H1 (cell line): ENCODE data around the gene RAPGEF1. TPM values are rescaled to one million over a fixed set of nuclear protein-coding genes. Genes with fewer than 3 reads are reported as not detected.

Experiments used
- CTCF ChIA-PET: fragments of 300-600 bp; sonication (Branson Sonifier 250); formaldehyde crosslinking; loops from one replicate; lab custom pipeline; 2021; ENCODE audit not compliant: partially characterized antibody; lab: Charles Lee
- POLR2A ChIA-PET: fragments of 300-600 bp; sonication (Branson Sonifier 250); formaldehyde crosslinking; loops from one replicate; lab custom pipeline; 2021; ENCODE audit warnings: inconsistent platforms; ENCODE audit not compliant: partially characterized antibody; lab: Charles Lee
- DNase-seq, 2 experiments: peaks; one replicate each; pipeline versions ENCODE4 v3.0.0 to v3.0.0-alpha.2; 2010 to 2022; ENCODE audit warnings: low spot score in 2 of 2, low read depth in 1 of 2, mixed read lengths in 1 of 2
- FAIRE-seq: peaks from 2 replicates; lab custom pipeline; 2011; peaks lifted over from hg19 to GRCh38; lab: Jason Lieb, UNC
- H2AFZ ChIP-seq: 2 replicates; pipeline ENCODE4 v1.8.1; 2012; ENCODE audit warnings: low read length, inconsistent platforms
- H2AK5ac ChIP-seq: 2 replicates; pipeline ENCODE4 v1.6.1; 2013; ENCODE audit warnings: low read depth, low read length
- H2BK120ac ChIP-seq: replicated peaks from 2 replicates; pipeline ENCODE3; 2013; ENCODE audit warnings: low read depth, low read length, inconsistent platforms
- H2BK12ac ChIP-seq: 2 replicates; pipeline ENCODE4 v1.6.1; 2013; ENCODE audit warnings: low read depth, low read length
- H2BK15ac ChIP-seq: 2 replicates; pipeline ENCODE4 v1.6.1; 2013; ENCODE audit warnings: low read length
- H2BK20ac ChIP-seq: 2 replicates; pipeline ENCODE4 v1.6.1; 2013; ENCODE audit warnings: low read length
- H2BK5ac ChIP-seq: 2 replicates; pipeline ENCODE4 v1.6.1; 2013; ENCODE audit warnings: low read depth, low read length
- H3K14ac ChIP-seq: 2 replicates; pipeline ENCODE4 v1.6.1; 2013; ENCODE audit warnings: inconsistent platforms; ENCODE audit not compliant: insufficient read length
- H3K18ac ChIP-seq: 2 replicates; pipeline ENCODE4 v1.6.1; 2013; ENCODE audit warnings: low read length; ENCODE audit errors: extremely low read depth
- H3K23ac ChIP-seq: 2 replicates; pipeline ENCODE4 v1.6.1; 2013; ENCODE audit warnings: inconsistent platforms; ENCODE audit not compliant: insufficient read length
- H3K23me2 ChIP-seq: 2 replicates; pipeline ENCODE4 v1.6.1; 2013; ENCODE audit warnings: low read depth, low read length
- H3K27ac ChIP-seq: 2 replicates; pipeline ENCODE4 v1.6.1; 2011; ENCODE audit warnings: low read depth, low read length, inconsistent platforms
- H3K27me3 ChIP-seq, 4 experiments: replicated peaks in 1 of 4; 1 replicate in 1 of 4; 2 replicates in 3 of 4; pipeline versions ENCODE4 v1.6.1 to v1.8.1; 2011 to 2013; ENCODE audit warnings: low read length in 3 of 4, mild to moderate bottlenecking in 3 of 4, inconsistent platforms in 2 of 4, mixed read lengths in 2 of 4, moderate library complexity in 1 of 4; ENCODE audit not compliant: control insufficient read depth in 3 of 4, insufficient read depth in 3 of 4; ENCODE audit errors: extremely low read depth in 1 of 4
- H3K36me3 ChIP-seq, 4 experiments: 2 replicates each; pipeline versions ENCODE4 v1.6.1 to v1.8.1; 2011 to 2013; ENCODE audit warnings: mild to moderate bottlenecking in 4 of 4, low read length in 3 of 4, moderate library complexity in 2 of 4, control low read depth in 1 of 4, inconsistent platforms in 1 of 4; ENCODE audit not compliant: insufficient read depth in 4 of 4, control insufficient read depth in 2 of 4
- H3K4ac ChIP-seq: replicated peaks from 2 replicates; pipeline ENCODE3; 2013; ENCODE audit warnings: low read length, low read depth, mixed read lengths, inconsistent platforms; ENCODE audit not compliant: insufficient read length
- H3K4me1 ChIP-seq, 4 experiments: replicated peaks in 1 of 4; 1 replicate in 1 of 4; 2 replicates in 3 of 4; pipeline versions ENCODE4 v1.6.1 to v1.8.1; 2011 to 2013; ENCODE audit warnings: low read length in 3 of 4, inconsistent platforms in 2 of 4, mixed read lengths in 1 of 4; ENCODE audit not compliant: insufficient read depth in 4 of 4, control insufficient read depth in 3 of 4
- H3K4me2 ChIP-seq, 2 experiments: 2 replicates each; pipeline versions ENCODE4 v1.6.1 to v1.8.1; 2011 to 2013; ENCODE audit warnings: low read depth in 2 of 2, low read length in 2 of 2, control low read depth in 1 of 2, inconsistent platforms in 1 of 2, mild to moderate bottlenecking in 1 of 2; ENCODE audit not compliant: insufficient read depth in 1 of 2
- H3K4me3 ChIP-seq, 4 experiments: fragments of 200-600, 300-600 bp in 1 of 4; sonication (generic), shearing (Covaris generic), sonication (Bioruptor Twin) in 1 of 4; 2 replicates each; pipeline versions ENCODE4 v1.5.1 to v1.8.1; 2011 to 2016; ENCODE audit warnings: low read length in 4 of 4, low read depth in 3 of 4, control low read depth in 2 of 4, inconsistent platforms in 2 of 4, mild to moderate bottlenecking in 2 of 4, mixed read lengths in 1 of 4, moderate library complexity in 1 of 4; ENCODE audit not compliant: insufficient read depth in 2 of 4; ENCODE audit errors: extremely low read depth in 1 of 4
- H3K56ac ChIP-seq: replicated peaks from 2 replicates; pipeline ENCODE3; 2013; ENCODE audit warnings: low read depth, mild to moderate bottlenecking, mixed read lengths, low read length, inconsistent platforms; ENCODE audit not compliant: insufficient read length
- H3K79me1 ChIP-seq: 2 replicates; pipeline ENCODE4 v1.6.1; 2013; ENCODE audit warnings: low read depth, low read length, control low read depth
- H3K79me2 ChIP-seq, 2 experiments: 2 replicates each; pipeline versions ENCODE4 v1.6.1 to v1.8.1; 2012 to 2013; ENCODE audit warnings: low read length in 2 of 2, mild to moderate bottlenecking in 2 of 2, inconsistent platforms in 1 of 2; ENCODE audit not compliant: insufficient read depth in 2 of 2, control insufficient read depth in 1 of 2
- H3K9ac ChIP-seq, 4 experiments: replicated peaks in 1 of 4; 1 replicate in 1 of 4; 2 replicates in 3 of 4; pipeline versions ENCODE4 v1.6.1 to v1.8.1; 2011 to 2013; ENCODE audit warnings: low read depth in 3 of 4, low read length in 3 of 4, control low read depth in 2 of 4, mild to moderate bottlenecking in 2 of 4, moderate library complexity in 2 of 4, inconsistent platforms in 1 of 4; ENCODE audit errors: extremely low read depth in 1 of 4
- H3K9me3 ChIP-seq, 2 experiments: 2 replicates each; pipeline versions ENCODE4 v1.6.1 to v1.8.1; 2012 to 2013; ENCODE audit warnings: mild to moderate bottlenecking in 2 of 2, moderate library complexity in 2 of 2, control low read depth in 1 of 2, inconsistent platforms in 1 of 2, low read depth in 1 of 2, low read length in 1 of 2, mixed read lengths in 1 of 2; ENCODE audit not compliant: insufficient read depth in 2 of 2
- H4K20me1 ChIP-seq, 2 experiments: replicated peaks in 1 of 2; 2 replicates each; pipeline versions ENCODE3 to v1.8.1; 2011 to 2013; ENCODE audit warnings: inconsistent platforms in 2 of 2, low read length in 2 of 2, mild to moderate bottlenecking in 1 of 2; ENCODE audit not compliant: insufficient read depth in 2 of 2, control insufficient read depth in 1 of 2
- H4K5ac ChIP-seq: 2 replicates; pipeline ENCODE4 v1.6.1; 2013; ENCODE audit warnings: low read length, low read depth, mixed read lengths, inconsistent platforms; ENCODE audit not compliant: insufficient read length
- H4K8ac ChIP-seq: 2 replicates; pipeline ENCODE4 v1.8.0; 2013; ENCODE audit warnings: mild to moderate bottlenecking, moderate library complexity, low read length, inconsistent platforms; ENCODE audit not compliant: insufficient read depth; ENCODE audit errors: extremely low read depth
- H4K91ac ChIP-seq: replicated peaks from 2 replicates; pipeline ENCODE3; 2013; ENCODE audit warnings: low read length, mixed read lengths, inconsistent platforms; ENCODE audit not compliant: insufficient read length
- BCL11A ChIP-seq, 2 experiments: IDR thresholded peaks; one replicate each; pipeline ENCODE4 v1.6.1; 2011; ENCODE audit warnings: low read depth in 2 of 2, low read length in 2 of 2, mild to moderate bottlenecking in 2 of 2
- BRCA1 ChIP-seq: IDR thresholded peaks from 2 replicates; pipeline ENCODE4 v1.6.1; 2012; ENCODE audit warnings: low read depth, low read length, improper control_type of control experiment
- CBX8 ChIP-seq: fragments of 300-800, 300-1000 bp; sonication (generic); IDR thresholded peaks from 2 replicates; pipeline ENCODE4 v1.7.1; 2016; ENCODE audit warnings: low read depth, low read length, borderline replicate concordance
- CHD2 ChIP-seq: IDR thresholded peaks from 2 replicates; pipeline ENCODE4 v1.6.1; 2012; ENCODE audit warnings: low read length, improper control_type of control experiment
- MAFK ChIP-seq: IDR thresholded peaks from 2 replicates; pipeline ENCODE4 v1.6.1; 2012; ENCODE audit warnings: low read depth, mild to moderate bottlenecking, improper control_type of control experiment, low read length
- NANOG ChIP-seq: IDR thresholded peaks from 2 replicates; pipeline ENCODE4 v1.6.1; 2011; ENCODE audit warnings: low read length, low read depth, mild to moderate bottlenecking, inconsistent platforms; ENCODE audit not compliant: insufficient read depth, poor library complexity, severe bottlenecking
- SIRT6 ChIP-seq: IDR thresholded peaks from one replicate; pipeline ENCODE4 v1.7.1; 2012; ENCODE audit warnings: low read length, inconsistent platforms
- SP2 ChIP-seq: IDR thresholded peaks from 2 replicates; pipeline ENCODE4 v1.6.1; 2012; ENCODE audit warnings: mild to moderate bottlenecking, low read length, inconsistent platforms
- TAF7 ChIP-seq: optimal IDR thresholded peaks from 2 replicates; pipeline ENCODE3; 2011; ENCODE audit warnings: low read depth, mild to moderate bottlenecking, inconsistent platforms, low read length, moderate library complexity, borderline replicate concordance
- TBP ChIP-seq: IDR thresholded peaks from 2 replicates; pipeline ENCODE4 v1.6.1; 2011; ENCODE audit warnings: low read depth, low read length, improper control_type of control experiment
- TEAD4 ChIP-seq: IDR thresholded peaks from 2 replicates; pipeline ENCODE4 v1.6.1; 2012; ENCODE audit warnings: low read depth, low read length, inconsistent platforms, mixed read lengths
- YY1 ChIP-seq: IDR thresholded peaks from 2 replicates; pipeline ENCODE4 v1.6.1; 2011; ENCODE audit warnings: low read depth, mild to moderate bottlenecking, low read length
- WGBS, 2 experiments: shearing (Covaris generic) in 1 of 2; methylation state at CpG; one replicate each; pipeline versions ENCODE4 v1.1.6 to v1.1.7; 2013 to 2015; ENCODE audit warnings: low lambda C conversion rate in 2 of 2, mixed read lengths in 2 of 2, inconsistent platforms in 1 of 2, low coverage in 1 of 2, missing lambda C conversion rate in 1 of 2; ENCODE audit not compliant: insufficient replicate concordance in 2 of 2, insufficient coverage in 1 of 2, insufficient read length in 1 of 2; ENCODE audit errors: extremely low coverage in 1 of 2, missing lambda C conversion rate in 1 of 2; 5-methylcytosine and 5-hydroxymethylcytosine counted together
- polyA plus RNA-seq, 7 experiments: library from polyadenylated mRNA; depleted of rRNA in 3 of 7; stranded (reverse) in 5 of 7; unstranded in 2 of 7; fragments of >200 nt in 5 of 7; fragments of 200-250 nt in 2 of 7; gene quantifications; 1 replicate in 5 of 7; 2 replicates in 1 of 7; 4 replicates in 1 of 7; pipeline versions ENCODE4 v1.2.1 to v1.2.3, GENCODE V29; 2011 to 2013; ENCODE audit warnings: missing spikeins in 2 of 7, mixed read lengths in 2 of 7
- total RNA-seq: library from RNA; stranded (reverse); fragmentation: NEBNext Ultra II Directional; extraction: Animal tissue kit (Norgen Biotek cat#: 25700); gene quantifications from 2 replicates; pipeline ENCODE4 v1.2.1, GENCODE V29; 2021
- TF ChIP-seq, protein P1 (sequence below): IDR thresholded peaks from 2 replicates; pipeline ENCODE4 v1.6.1; 2012; ENCODE audit warnings: low read length, inconsistent platforms

Gene RAPGEF1
- total and polyA plus RNA-seq, 2 of the 8 experiments (the other 6 are each of a cell fraction or from before 2014, with no cell fraction given): 29.7 to 78.9 TPM

DNA sequence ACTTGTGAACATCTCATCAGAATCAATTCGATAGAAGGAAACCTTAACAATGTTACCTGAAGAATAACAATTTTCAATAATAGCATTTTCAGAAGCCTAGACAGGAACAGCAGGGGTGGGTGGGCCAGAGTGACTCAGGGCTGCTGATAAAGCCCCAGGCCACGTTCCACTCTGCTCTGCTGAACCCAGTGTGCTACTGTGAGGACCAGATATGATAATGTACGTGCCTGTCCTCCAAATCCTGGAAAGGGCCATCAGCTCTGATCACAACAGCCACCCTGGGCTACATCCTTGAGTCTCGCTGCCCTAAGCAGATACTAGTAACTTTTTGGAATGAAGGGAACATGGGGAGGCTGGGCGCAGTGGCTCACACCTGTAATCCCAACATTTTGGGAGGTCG, 103.3 kb downstream of the RAPGEF1 start:
- no peak overlapping the region for H3K4me2 ChIP-seq
- H3K23me2 ChIP-seq: no peaks in the 10 kb centered on the region
- H3K27me3 ChIP-seq: no peaks in the 10 kb centered on the region
- H4K8ac ChIP-seq: no peak overlapping the region
- H3K14ac ChIP-seq: no peak overlapping the region
- no peak overlapping the region for H3K56ac ChIP-seq
- no peak overlapping the region for H4K5ac ChIP-seq
- ChIA-PET POLR2A (no interaction called here), CTCF (interaction anchor here (1.2 kb wide), 1 partner anchor 11 kb away, joined by 4 read pairs; no protein-coding TSS in a partner anchor)
- no peaks in the 10 kb centered on the region; the same call in 1 of the 2 replicates for H3K79me1 ChIP-seq
- no peak overlapping the region for H2BK5ac ChIP-seq
- no peak for DNase-seq
- H3K9me3 ChIP-seq: no peaks in the 10 kb centered on the region
- H3K27ac ChIP-seq: no peak overlapping the region
- H2BK12ac ChIP-seq: no peak overlapping the region
- no peak overlapping the region for H2BK15ac ChIP-seq
- H3K9ac ChIP-seq: no peak overlapping the region
- no peak overlapping the region for H3K4me3 ChIP-seq
- FAIRE-seq: no peak
- H4K91ac ChIP-seq: no peak overlapping the region
- H3K4ac ChIP-seq: no peak overlapping the region
- WGBS, 2 experiments: 91% methylated on average over 6 of the region's 6 CpGs; no CpG with 5 or more reads in 1 of the 2 experiments
- TF ChIP-seq SP2 (no peak), NANOG (no peak), BRCA1 (no peak), TBP (no peak), SIRT6 (no peak), BCL11A (IDR thresholded peaks at IDR 0.05; ENCODE audit: low read depth in 2 of 2, low read length in 2 of 2) (no peak), TAF7 (no peak), MAFK (no peak), TEAD4 (no peak), CBX8 (no peak), CHD2 (no peak), YY1 (no peak)
- TF ChIP-seq, protein P1, sequence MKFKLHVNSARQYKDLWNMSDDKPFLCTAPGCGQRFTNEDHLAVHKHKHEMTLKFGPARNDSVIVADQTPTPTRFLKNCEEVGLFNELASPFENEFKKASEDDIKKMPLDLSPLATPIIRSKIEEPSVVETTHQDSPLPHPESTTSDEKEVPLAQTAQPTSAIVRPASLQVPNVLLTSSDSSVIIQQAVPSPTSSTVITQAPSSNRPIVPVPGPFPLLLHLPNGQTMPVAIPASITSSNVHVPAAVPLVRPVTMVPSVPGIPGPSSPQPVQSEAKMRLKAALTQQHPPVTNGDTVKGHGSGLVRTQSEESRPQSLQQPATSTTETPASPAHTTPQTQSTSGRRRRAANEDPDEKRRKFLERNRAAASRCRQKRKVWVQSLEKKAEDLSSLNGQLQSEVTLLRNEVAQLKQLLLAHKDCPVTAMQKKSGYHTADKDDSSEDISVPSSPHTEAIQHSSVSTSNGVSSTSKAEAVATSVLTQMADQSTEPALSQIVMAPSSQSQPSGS: no peak
- no peak overlapping the region for H2BK120ac ChIP-seq
- peaks cover 0 to 10% (median 6%) of the 10 kb centered on the region in 4 experiments; a peak in 6 of 7 replicates for H3K4me1 ChIP-seq
- H2AFZ ChIP-seq: no peak overlapping the region
- H3K18ac ChIP-seq: no peak overlapping the region
- no peaks in the 10 kb centered on the region for H4K20me1 ChIP-seq
- H3K36me3 ChIP-seq: no peaks in the 10 kb centered on the region
- no peaks in the 10 kb centered on the region for H3K79me2 ChIP-seq
- H2AK5ac ChIP-seq: no peak overlapping the region
- H3K23ac ChIP-seq: no peak overlapping the region
- H2BK20ac ChIP-seq: no peak overlapping the region
